RWPE1 (cell line): Measurements from ENCODE around the gene TERT.

Experiments
- CTCF ChIA-PET: fragments of 350-600 bp; sonication (Branson Sonifier 250); formaldehyde crosslinking; extraction: SDS; loops from one replicate; lab custom pipeline; 2021; lab: Yijun Ruan, JAX
- POLR2A ChIA-PET: fragments of 400-600 bp; formaldehyde crosslinking; extraction: SDS; loops from one replicate; lab custom pipeline; 2020; ENCODE audit warnings: antibody characterized with exemption; ENCODE audit not compliant: low non-redundant PET; lab: Yijun Ruan, JAX
- DNase-seq: peaks from one replicate; pipeline ENCODE4 v3.0.0; 2012; ENCODE audit warnings: low spot score
- H3K27ac ChIP-seq: fragments of 450-650 bp; 2 replicates; pipeline ENCODE4 v1.5.1; 2017
- TF ChIP-seq, protein P1 (sequence below): fragments of 450-650 bp; conservative IDR thresholded peaks from 2 replicates; pipeline ENCODE4 v1.5.1; 2017; ENCODE audit warnings: low read depth, mild to moderate bottlenecking

TERT gene

DNA sequence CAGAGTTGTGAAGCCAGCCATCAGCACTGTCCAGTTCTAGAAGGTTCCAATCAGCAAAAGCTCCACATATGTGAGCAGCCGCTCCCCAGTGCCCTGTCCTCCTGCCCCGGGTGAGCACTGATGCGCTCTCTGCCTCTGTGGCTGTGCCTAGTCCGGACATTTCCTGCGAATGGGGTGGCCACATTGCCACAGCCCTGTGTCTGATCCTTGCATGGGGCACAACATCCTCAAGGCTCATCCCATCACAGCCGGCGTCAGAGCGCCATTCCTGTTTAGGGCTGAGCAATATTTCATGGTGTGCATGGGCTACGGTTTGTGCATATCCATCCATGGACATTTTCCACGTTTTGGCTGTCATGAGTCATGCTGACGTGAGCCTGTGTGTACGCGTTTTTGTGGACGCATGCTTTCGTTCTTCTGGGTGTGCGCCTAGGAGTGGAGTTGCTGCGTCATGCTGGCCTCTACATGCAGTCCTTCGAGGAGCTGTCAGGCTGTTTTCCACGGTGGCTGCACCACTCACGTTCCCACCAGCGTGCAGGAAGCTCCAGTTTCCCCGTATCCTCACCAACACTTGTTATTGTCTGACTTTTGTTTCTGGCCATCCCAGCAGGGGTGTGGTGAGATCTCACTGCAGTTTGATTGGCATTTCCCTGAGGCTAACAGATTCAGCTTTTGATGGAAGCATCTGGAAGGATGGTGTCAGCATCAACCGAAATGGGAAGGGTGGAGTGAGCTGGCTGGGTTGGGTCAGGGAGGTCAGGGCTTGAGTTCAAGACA, 79.4 kb downstream of the TERT start:
- TF ChIP-seq, protein P1, sequence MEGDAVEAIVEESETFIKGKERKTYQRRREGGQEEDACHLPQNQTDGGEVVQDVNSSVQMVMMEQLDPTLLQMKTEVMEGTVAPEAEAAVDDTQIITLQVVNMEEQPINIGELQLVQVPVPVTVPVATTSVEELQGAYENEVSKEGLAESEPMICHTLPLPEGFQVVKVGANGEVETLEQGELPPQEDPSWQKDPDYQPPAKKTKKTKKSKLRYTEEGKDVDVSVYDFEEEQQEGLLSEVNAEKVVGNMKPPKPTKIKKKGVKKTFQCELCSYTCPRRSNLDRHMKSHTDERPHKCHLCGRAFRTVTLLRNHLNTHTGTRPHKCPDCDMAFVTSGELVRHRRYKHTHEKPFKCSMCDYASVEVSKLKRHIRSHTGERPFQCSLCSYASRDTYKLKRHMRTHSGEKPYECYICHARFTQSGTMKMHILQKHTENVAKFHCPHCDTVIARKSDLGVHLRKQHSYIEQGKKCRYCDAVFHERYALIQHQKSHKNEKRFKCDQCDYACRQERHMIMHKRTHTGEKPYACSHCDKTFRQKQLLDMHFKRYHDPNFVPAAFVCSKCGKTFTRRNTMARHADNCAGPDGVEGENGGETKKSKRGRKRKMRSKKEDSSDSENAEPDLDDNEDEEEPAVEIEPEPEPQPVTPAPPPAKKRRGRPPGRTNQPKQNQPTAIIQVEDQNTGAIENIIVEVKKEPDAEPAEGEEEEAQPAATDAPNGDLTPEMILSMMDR = no peak
- H3K27ac ChIP-seq = no peak overlapping the region
- no peak for DNase-seq
- POLR2A ChIA-PET = no interaction called here
- CTCF ChIA-PET = interaction anchor here (0.5 kb wide), 1 partner anchor 386 kb away, joined by 4 read pairs; no protein-coding TSS in a partner anchor

DNA sequence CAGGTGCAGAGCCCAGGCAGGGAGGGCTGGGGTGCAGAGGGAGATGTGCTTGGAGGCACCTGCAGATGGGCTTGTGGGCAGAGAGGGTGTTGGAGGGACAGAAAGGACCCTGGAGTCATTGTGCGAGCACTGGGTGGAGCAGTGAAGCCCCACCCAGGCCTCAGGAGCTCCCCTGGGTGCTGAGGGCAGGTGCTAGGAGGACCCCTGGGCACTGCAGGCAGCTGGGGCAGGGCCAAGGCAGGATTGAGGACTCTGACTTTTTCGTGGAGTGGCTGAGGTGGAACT, 80.0 kb downstream of the TERT start:
- no peak for DNase-seq
- TF ChIP-seq, protein P1 = no peak
- ChIA-PET CTCF (interaction anchor here (0.5 kb wide), 1 partner anchor 387 kb away, joined by 4 read pairs; no protein-coding TSS in a partner anchor), POLR2A (no interaction called here)
- no peak overlapping the region for H3K27ac ChIP-seq

DNA sequence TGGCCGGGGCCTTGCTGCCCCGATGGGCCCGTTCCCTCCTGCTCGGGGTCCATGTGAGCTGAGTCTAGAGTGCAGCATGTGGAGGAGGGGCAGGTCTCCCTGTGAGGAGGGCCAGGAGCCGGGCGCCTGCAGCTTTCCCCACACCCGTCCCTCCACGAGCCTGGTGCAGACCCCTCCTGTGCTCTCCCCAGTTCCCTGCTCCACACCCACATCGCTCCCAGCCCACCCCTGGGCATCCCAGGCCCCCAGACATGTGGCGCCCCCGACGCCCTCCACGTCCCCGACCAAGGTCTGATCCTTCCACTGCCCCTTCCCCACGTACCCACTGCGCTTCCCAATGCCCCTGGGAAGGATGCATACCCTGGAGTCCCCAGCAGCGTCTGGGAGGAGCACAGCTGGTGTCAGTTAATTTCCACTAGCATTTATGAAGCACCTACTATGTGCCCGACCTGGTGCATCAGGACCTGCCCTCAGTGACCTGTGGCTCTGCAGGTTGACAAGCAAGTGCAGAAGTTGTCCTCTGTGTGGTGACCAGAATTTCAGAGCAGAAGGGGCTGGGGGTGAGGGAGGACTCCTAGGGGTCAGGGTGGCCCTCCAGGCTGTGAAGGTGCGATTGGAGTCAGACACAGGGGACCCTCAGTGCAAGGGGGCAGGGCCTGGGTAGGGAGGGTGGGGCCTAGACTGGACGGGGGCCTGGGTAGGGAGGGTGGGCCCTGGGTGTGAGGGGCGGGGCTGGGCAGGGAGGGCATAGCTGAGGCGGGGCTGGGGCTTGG, 80.5 kb downstream of the TERT start:
- CTCF ChIA-PET = interaction anchor here (0.5 kb wide), 1 partner anchor 387 kb away, joined by 4 read pairs; no protein-coding TSS in a partner anchor
- TF ChIP-seq, protein P1 = no peak

DNA sequence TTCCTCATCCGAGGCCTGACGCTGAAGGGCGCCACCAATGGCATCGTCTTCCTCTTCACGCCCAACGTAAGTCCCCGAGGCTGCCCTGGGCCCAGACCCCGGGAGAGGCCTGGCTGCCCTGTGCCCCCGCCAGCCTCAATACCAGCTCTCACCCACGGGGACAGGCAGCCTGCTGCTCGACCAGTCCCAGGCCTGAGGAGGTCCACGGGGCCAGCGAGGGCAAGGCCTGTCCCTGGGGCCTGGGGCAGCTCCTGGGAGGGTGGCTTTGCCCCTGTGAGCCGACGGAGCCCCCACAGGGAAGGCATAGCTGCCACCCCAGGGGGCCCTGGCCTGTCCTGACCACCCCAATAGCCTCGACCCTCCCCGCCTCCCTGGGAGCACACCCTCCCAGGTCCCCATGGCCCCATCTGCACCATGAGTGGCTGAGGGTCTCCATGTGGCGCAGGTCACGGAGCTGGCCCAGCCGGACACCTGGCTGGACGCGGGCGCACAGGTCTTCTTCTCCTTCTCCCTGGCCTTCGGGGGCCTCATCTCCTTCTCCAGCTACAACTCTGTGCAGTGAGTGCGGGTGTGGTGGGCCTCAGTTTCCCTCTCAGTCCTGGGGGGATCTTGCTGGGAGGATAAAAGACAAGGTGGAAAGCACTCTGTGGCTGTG, 81.2 kb downstream of the TERT start:
- TF ChIP-seq, protein P1 = no peak
- POLR2A ChIA-PET = no interaction called here
- CTCF ChIA-PET = no interaction called here
- no peak for DNase-seq
- H3K27ac ChIP-seq = no peak overlapping the region

More for the DNA sequence above, 80.5 kb downstream of the TERT start:
- POLR2A ChIA-PET = no interaction called here
- no peak overlapping the region for H3K27ac ChIP-seq
- DNase-seq = no peak

DNA sequence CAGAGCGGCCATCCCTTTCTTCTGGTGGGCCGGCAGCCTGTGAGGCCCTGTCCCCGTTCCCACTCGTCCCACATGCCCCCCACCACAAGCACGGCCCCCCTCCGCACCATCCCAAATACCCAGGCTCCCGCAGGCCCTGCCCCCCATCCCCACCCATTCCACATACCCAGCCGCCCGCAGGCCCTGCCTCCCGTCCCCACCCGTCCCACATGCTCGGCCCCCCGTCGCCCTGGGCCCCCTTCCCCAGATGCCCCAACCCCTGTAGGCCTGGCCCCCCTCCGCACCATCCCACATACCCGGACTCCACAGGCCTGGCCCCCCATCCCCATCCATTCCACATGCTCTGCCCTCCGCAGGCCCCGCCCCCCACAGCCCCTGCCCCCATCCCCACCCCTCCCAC, 82.0 kb downstream of the TERT start:
- TF ChIP-seq, protein P1 = no peak
- ChIA-PET POLR2A (no interaction called here), CTCF (no interaction called here)
- no peak for DNase-seq
- H3K27ac ChIP-seq = no peak overlapping the region

DNA sequence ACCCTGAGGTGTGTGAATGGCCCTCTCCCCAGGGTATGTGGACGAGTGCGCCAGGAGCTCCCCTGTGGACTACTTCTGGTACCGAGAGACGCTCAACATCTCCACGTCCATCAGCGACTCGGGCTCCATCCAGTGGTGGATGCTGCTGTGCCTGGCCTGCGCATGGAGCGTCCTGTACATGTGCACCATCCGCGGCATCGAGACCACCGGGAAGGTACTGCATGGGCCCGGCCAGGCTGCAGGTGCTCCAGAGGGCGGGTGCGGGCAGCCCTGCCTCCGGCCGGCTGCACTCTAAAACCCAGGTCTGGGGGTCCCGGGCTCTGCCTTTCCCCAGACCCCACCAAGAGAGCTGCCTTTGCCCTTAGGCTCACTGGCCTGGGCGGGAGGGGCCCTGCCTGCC, 82.6 kb downstream of the TERT start:
- CTCF ChIA-PET = no interaction called here

More for the DNA sequence above, 82.6 kb downstream of the TERT start:
- POLR2A ChIA-PET = no interaction called here
- H3K27ac ChIP-seq = no peak overlapping the region
- DNase-seq = no peak
- TF ChIP-seq, protein P1 = no peak
